ENCODE results near the gene REXO1. TPM values are rescaled to one million over a fixed set of nuclear protein-coding genes. Genes with fewer than 3 reads are reported as not detected.

Gene REXO1
- total and polyA plus RNA-seq, 2 of the 8 experiments (the other 6 are each of a cell fraction or from before 2014, with no cell fraction given): 42.4 to 44.3 TPM

DNA sequence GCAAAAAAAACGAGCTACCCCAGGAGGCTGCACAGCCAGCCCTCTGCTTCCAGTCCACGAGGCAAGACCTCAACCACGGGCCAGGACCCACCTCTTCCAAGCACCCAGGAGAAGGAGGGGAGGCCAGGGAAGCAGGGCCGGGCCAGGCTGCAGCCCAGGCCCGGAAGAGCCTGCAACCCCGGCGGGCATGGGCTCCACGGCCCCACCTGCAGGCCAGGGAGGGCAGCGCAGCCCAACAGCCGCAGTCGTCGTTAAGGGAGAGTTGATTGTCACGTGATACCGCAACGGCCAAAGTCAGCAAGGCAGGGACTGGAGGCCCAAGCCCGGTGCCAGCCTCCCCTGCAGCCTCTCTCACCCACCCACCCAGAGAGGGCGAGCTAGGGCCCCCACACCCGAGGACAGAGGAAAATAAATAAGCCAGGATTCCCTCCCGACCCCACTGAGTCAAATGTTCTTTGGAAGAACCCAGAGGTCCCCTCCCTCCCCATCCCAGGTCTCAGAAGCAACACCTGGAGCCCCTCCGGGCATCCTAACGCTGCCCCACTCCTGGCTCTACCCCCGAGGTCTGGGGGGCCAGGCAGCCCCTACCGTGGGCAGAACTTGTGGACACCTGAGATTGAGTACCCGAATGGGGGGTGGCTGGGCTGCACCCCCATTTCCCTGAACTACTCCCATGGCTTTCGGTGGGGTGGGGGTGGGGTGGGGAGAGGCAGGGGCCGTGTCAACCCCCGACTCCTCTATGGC, 5.2 kb upstream of the REXO1 start:
- ChIA-PET CTCF (ENCODE audit: partially characterized antibody) (interaction anchor here (0.6 to 2.1 kb wide), 12 partner anchors 12 to 1430 kb away, joined by 3 to 5 read pairs (median 3); no protein-coding TSS in a partner anchor), POLR2A (ENCODE audit: partially characterized antibody) (interaction anchor here (0.9 to 2.2 kb wide), 2 partner anchors 10 to 13 kb away, joined by 4 to 7 read pairs; no protein-coding TSS in a partner anchor)
- Histone ChIP-seq H3K9me3 (ENCODE audit: insufficient read depth in 2 of 2, low read depth in 1 of 2, low read length in 1 of 2) (no peaks in the 10 kb centered on the region), H2BK120ac (replicated peaks; ENCODE audit: low read depth, low read length) (no peak overlapping the region), H2BK15ac (ENCODE audit: low read length) (no peak overlapping the region), H4K5ac (ENCODE audit: insufficient read length, low read depth, low read length) (peak overlapping the region; percentile 49), H3K23me2 (ENCODE audit: low read depth, low read length) (peaks cover 6% of the 10 kb centered on the region; the same call in 1 of the 2 replicates), H3K4me2 (ENCODE audit: insufficient read depth in 1 of 2, low read depth in 2 of 2, low read length in 2 of 2) (no peak overlapping the region), H2AK5ac (ENCODE audit: low read depth, low read length) (no peak overlapping the region), H3K79me1 (ENCODE audit: low read depth, low read length) (peaks cover 14% of the 10 kb centered on the region), H3K36me3 (ENCODE audit: control insufficient read depth in 2 of 4, insufficient read depth in 4 of 4, low read length in 3 of 4) (no peaks in the 10 kb centered on the region), H3K4me3 (ENCODE audit: extremely low read depth in 1 of 4, insufficient read depth in 2 of 4, low read depth in 3 of 4, low read length in 4 of 4) (no peak overlapping the region), H3K27me3 (replicated peaks in 1 of 4; ENCODE audit: control insufficient read depth in 3 of 4, extremely low read depth in 1 of 4, insufficient read depth in 3 of 4, low read length in 3 of 4) (no peaks in the 10 kb centered on the region), H3K27ac (ENCODE audit: low read depth, low read length) (no peak overlapping the region; the same call in 1 of the 2 replicates), H2BK20ac (ENCODE audit: low read length) (no peak overlapping the region), H3K79me2 (ENCODE audit: control insufficient read depth in 1 of 2, insufficient read depth in 2 of 2, low read length in 2 of 2) (peaks cover 0 to 33% of the 10 kb centered on the region in 2 experiments; a peak in 2 of 4 replicates), H3K14ac (ENCODE audit: insufficient read length) (no peak overlapping the region), H3K23ac (ENCODE audit: insufficient read length) (no peak overlapping the region), H3K4me1 (replicated peaks in 1 of 4; ENCODE audit: control insufficient read depth in 3 of 4, insufficient read depth in 4 of 4, low read length in 3 of 4) (peaks cover 0 to 46% (median 37%) of the 10 kb centered on the region in 4 experiments; a peak in 6 of 7 replicates), H4K8ac (ENCODE audit: extremely low read depth, insufficient read depth, low read length) (peak overlapping the region; percentile 94; the same call in 1 of the 2 replicates), H4K91ac (replicated peaks; ENCODE audit: insufficient read length, low read length) (no peak overlapping the region), H3K9ac (replicated peaks in 1 of 4; ENCODE audit: extremely low read depth in 1 of 4, low read depth in 3 of 4, low read length in 3 of 4) (no peak overlapping the region), H2BK12ac (ENCODE audit: low read depth, low read length) (no peak overlapping the region), H3K18ac (ENCODE audit: extremely low read depth, low read length) (no peak overlapping the region; the same call in 1 of the 2 replicates), H3K56ac (replicated peaks; ENCODE audit: insufficient read length, low read depth, low read length) (no peak overlapping the region), H3K4ac (replicated peaks; ENCODE audit: insufficient read length, low read depth, low read length) (no peak overlapping the region), H4K20me1 (replicated peaks in 1 of 2; ENCODE audit: control insufficient read depth in 1 of 2, insufficient read depth in 2 of 2, low read length in 2 of 2) (peaks cover 20% of the 10 kb centered on the region in 2 experiments), H2AFZ (ENCODE audit: low read length) (no peak overlapping the region), H2BK5ac (ENCODE audit: low read depth, low read length) (no peak overlapping the region)
- FAIRE-seq: peak; percentile 68
- 40% methylated on average over 24 of the region's 27 CpGs; no CpG with 5 or more reads in 1 of the 2 experiments for WGBS, 2 experiments (ENCODE audit: extremely low coverage in 1 of 2, insufficient coverage in 1 of 2, insufficient read length in 1 of 2, insufficient replicate concordance in 2 of 2, low coverage in 1 of 2, low lambda C conversion rate in 2 of 2, missing lambda C conversion rate in 1 of 2)
- peak in 1 of 2 experiments; percentile 98 for DNase-seq (ENCODE audit: low read depth in 1 of 2, low spot score in 2 of 2)
- TF ChIP-seq FOSL1 (IDR thresholded peaks at IDR 0.05; ENCODE audit: insufficient read depth, low read depth, low read length) (0 out of 2 replicates have a peak, but pooled peaks have one; percentile 24), KDM4A (IDR thresholded peaks at IDR 0.05; ENCODE audit: low read depth, low read length, severe bottlenecking) (no peak), CBX8 (IDR thresholded peaks at IDR 0.05; ENCODE audit: borderline replicate concordance, low read depth, low read length) (no peak), RAD21 (IDR thresholded peaks at IDR 0.05 in 1 of 2, conservative IDR thresholded peaks at IDR 0.05 in 1 of 2; ENCODE audit: low read depth in 2 of 2, low read length in 2 of 2) (peak in 1 of 2 experiments; percentile 46; a peak in 2 of 4 replicates), SIX5 (IDR thresholded peaks at IDR 0.05; ENCODE audit: low read depth, low read length) (no peak), MAFK (IDR thresholded peaks at IDR 0.05; ENCODE audit: low read depth, low read length) (no peak), CREB1 (IDR thresholded peaks at IDR 0.05) (peak; percentile 66; the same call in 1 of the 2 replicates), NANOG (IDR thresholded peaks at IDR 0.05; ENCODE audit: insufficient read depth, low read depth, low read length, poor library complexity, severe bottlenecking) (peak; percentile 11)
- TF ChIP-seq, protein P1, sequence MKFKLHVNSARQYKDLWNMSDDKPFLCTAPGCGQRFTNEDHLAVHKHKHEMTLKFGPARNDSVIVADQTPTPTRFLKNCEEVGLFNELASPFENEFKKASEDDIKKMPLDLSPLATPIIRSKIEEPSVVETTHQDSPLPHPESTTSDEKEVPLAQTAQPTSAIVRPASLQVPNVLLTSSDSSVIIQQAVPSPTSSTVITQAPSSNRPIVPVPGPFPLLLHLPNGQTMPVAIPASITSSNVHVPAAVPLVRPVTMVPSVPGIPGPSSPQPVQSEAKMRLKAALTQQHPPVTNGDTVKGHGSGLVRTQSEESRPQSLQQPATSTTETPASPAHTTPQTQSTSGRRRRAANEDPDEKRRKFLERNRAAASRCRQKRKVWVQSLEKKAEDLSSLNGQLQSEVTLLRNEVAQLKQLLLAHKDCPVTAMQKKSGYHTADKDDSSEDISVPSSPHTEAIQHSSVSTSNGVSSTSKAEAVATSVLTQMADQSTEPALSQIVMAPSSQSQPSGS (IDR thresholded peaks at IDR 0.05; ENCODE audit: low read length): 0 out of 2 replicates have a peak, but pooled peaks have one; percentile 40

Measured in H1 (cell line).